Activated effector memory CD4-positive, alpha-beta T cell treated with anti-CD3 and anti-CD28 coated beads, Interleukin-2, amount 50 U/mL, for 16 hours (primary cell): ENCODE measurements around the gene DSCAM.
"Not testable (repeated sequence)": the region's sequence is repeated elsewhere in the genome, so short reads cannot be mapped to it uniquely, and the experiment has no call there.

Source experiments
- DNase-seq: peaks from one replicate; pipeline ENCODE4 v3.0.0-alpha.2; 2020

DSCAM gene

DNA sequence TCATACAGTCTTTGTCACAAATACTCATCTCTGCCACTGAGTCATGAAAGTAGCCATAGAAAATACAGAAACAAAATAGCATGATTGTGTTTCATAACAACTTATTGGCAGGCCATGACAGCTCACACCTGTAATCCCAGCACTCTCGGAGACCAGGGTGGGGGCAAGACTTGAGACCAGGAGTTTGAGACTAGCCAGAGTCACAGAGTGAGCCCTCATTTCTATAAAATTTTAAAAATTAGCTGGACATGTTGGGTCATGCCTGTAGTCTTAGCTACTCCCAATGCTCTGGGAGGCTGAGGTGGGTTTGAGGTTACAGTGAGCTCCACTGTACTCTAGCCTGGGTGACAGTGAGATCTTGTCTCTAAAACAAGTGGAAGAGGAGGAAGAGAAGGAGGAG is 568.6 kb downstream of the DSCAM start:
- no peak for DNase-seq

DNA sequence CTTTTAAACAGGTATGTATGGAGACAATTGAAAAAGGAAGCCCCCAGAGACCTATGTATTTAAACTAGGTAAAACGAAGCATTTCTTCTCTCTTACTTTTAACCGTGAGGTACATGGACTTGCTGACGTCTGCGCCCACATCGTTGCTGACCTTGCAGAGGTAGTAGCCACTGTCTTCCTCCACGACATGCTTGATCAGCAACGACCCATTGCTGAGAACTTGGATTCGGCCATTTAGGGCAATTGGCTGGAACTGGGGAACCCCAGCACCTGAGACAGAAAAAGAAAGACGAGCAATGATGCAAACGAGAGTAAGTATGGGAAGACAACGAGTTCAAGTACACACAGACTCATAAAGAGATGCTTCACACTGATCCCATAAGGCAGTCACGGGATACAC is 571.0 kb downstream of the DSCAM start:
- DNase-seq = no peak

DNA sequence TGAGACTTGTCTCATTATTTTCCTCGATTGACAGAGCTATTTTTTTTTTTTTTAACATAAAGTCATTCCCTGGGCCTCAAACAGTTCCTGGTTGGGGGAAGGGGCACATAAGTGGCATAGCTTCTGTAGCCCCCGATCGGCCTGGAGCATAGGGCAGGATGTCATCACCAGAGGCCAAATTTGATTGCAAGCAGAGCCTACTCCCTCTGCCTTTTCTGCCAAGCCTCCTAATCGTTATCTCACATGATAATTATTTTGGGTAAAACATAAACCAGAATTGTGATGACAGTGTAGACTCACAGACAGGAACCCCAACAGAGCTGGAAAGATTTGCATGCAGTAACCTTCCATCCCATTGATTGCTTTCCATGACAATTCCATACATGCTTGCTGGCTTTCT is 574.9 kb downstream of the DSCAM start:
- DNase-seq = no peak

DNA sequence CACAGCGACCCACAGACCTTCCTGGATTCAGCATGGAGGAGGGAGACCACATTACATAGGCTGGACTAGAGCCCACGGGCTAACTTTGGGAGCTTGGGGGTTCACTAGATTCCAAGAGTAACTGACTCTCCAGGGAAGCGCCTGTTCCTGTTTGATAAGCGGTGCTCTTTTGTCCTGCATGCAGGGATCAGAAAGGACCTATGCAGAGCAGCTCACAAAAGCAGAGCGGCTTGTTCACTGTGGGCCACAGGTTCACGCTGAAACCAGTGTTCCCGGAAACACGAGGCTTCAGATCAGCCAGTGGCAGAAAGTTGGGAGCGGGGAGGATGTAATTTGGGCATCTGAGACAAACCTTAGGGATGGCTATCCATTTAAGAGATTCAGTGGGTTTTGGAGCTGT is 575.8 kb downstream of the DSCAM start:
- no peak for DNase-seq

DNA sequence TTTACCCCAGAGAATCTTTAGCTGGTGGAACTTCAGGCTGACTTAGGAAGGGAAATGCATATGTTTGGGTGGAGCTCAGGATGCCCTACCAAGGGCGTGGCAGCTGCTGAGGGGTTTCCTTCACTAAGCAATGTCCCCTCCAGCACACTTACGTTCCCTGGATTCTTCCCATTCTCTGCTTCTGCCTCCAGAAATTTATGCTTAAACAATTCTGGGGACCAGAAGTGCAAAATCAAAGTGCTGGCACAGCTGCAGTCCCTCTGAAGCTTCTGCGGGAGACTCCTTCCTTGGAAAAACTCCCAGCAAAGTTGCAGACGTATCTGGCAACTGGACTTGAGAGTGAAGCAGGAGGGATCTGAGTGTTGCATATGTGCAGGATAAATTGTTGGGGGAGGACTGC is 576.9 kb downstream of the DSCAM start:
- DNase-seq = no peak

DNA sequence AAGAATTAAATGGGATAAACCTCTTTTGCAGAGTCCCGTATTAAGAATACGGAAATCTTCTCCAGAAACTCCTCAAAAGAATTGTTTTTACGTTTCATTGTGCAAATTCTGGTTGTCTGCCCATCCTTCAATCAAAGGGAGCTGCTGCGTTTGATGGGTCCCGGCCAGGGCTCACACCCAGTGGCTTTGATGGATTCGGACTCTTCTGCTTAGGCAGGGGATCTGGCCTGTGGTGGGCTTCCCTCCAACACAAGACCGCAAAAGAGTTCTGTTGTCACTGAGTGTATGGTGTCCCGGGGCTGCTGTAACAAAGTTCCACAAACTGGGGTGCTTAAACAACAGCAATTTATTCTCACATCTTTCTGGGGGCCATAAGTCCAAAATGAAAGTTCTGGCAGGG is 577.7 kb downstream of the DSCAM start:
- DNase-seq = no peak

DNA sequence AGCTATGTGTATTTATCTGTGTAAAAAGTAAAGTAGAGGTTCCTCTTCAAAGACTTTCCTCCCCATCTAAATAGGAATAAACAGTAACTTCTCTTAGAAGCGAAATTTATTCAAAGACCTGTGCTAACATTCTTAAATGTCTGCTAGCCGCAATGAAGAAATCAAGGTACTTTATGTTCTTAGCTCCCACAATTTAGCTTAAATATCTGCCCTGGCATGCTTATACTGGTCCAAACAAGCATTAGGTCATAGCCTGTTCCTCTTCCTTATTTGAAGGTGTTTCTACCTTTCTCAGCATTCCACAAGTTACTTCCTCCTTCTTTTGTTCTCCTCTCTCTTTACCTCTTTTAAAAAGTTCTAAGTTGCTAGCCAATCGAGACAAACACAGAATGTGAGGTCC is 588.5 kb downstream of the DSCAM start:
- DNase-seq = not testable (repeated sequence)

DNA sequence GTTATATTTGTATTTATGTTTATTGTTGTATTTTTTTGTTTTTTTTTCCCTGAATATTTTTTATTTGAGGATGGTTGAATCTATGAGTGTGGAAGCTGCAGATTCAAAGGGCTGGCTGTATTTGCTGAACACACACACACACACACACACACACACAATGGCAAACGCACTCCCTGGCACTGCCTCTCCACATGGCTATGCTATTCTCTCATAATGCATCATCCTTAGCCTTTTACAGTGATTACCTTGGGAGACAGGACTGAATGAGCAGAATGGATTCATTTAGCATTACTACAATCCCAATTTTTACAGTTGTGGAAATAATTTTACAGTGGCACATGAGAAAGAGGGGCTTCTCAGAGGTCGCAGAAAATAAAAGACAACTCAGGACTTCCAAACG is 589.6 kb downstream of the DSCAM start:
- DNase-seq = no peak

DNA sequence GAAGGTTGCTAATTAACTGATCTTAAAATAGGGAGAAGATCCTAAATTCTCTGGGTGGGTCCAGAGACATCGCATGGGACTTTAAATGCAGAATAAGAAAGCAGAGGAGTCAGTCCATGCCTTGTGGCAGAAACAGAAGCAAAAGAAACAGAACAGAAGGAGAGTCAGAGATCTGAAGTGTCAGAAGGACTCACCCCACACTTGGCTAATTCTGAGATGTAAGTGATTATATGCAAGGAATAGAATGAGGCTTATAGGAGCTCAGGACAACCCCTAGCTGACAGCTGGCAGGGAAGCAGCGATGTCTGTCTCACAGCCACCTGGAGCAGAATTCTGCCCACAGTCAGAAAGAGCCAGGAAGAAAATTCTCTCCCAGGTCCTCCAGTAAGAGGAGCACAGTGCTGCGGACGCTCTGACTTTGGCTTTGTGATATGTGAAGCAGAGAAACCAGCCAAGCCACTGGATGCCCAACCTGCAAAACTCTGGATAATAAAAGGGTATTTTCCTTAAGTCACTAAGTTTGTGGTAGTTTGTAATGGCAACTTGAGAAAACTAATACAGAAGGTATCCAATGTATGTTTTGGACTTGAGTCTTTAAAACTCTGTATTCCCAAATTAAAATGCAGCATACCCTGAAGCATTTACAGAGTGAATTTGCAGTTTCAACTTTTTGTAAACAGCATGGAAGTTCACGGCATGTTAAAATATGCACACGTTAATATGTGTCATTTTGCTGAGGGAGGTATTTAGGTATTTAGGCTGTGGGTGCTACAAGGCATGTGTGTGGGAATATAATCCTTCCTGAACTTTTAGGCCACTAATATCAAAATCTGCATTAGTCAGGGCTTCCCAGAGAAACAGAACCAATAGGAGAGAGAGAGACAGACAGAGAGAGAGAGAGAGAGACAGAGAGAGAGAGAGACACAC is 591.2 kb downstream of the DSCAM start:
- no peak for DNase-seq

DNA sequence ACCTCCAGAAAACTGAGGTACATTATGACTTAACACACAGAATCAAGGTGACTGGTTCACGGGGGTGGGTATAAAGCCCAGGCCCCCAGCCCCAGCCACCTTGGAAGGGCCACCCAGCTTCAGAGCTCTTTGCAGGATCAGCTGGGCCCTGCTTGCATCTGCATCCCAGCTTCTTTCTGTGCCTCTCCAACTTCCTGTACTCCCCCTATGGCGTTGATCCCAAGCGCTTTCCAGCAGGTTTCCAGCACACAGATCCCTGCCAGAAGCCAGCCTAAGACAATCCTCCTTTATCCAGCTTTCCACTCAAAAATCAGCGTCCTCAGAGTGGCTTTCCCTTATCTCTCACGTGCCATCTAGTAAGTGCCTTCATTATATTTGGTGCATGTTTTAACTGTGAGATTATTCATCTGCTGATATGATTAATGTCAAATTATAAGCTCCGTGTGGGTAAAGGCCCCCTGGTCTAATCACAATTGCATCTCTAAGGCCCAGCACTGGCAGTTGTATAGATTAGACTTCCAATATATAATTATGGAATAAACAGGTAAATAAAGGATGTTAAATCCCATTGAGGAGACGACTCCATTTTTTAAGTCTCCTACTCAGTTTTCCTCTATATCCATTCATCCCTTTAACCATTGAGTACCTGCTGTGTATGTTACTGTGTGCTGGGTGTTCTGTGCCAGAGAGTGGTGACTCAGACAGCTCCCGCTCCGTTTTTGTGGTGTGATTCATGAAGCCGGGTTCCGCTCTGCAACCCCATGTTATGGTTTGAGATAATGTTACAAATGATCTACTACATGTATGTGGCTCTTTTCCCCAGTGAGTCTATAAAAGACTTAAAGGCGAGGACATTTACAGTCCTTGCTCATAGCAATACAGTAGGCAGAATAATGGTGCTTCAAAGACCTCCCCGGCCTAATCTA is 592.2 kb downstream of the DSCAM start:
- DNase-seq = no peak

DNA sequence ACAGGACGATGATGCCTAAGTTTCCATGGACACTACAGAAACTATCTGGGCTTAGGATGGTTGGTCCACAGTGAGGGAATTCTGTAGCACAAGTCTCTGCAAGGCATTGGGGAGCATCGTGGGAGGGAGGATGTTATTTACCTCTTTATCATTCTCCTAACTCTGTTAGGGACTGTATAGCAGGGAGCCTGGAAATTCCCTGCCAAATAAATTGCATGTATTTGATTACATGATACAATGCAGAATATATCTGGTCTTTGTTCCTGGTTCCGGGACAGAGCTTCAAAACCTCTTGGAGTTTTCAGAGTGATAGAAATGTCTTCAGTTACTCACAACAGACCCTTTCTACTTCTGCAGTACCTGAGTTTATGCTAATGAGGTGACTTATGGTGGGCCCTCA is 593.8 kb downstream of the DSCAM start:
- no peak for DNase-seq

DNA sequence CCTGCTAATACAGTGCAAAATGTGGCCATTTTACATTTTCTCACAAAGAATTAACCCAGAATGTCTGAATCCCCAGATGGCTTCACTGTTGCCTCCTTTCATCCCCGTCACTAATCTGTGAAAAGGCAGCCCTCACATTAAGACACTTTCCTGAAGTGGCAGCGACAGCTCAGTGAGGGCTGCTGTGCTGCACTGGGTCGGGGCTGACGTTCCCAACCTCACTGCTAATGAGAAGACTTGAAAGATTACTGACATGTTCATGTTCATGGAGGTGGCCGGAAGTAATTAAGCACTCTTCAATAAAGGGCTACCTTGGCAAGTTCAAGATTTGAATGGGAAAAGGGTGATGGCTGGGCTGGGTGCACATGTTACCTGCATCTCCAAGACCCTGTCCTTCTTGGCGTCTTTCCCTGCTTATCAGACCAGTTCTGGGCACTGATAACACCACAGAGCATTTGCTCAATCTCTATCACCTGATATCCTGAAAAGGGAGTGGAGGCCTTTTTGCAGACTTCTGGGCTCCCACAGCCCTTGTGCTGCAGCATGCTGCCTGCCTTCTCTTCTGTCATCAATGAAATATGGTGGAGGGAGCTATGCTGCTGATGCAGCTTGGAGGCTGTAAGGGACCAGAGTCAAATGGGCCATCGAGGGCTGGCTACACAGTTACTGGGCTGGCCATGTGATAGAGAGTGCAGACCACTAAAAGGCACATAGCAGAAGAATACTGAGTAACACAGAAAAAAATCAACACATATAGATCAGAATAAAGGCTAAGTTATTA is 596.3 kb downstream of the DSCAM start:
- DNase-seq = no peak

DNA sequence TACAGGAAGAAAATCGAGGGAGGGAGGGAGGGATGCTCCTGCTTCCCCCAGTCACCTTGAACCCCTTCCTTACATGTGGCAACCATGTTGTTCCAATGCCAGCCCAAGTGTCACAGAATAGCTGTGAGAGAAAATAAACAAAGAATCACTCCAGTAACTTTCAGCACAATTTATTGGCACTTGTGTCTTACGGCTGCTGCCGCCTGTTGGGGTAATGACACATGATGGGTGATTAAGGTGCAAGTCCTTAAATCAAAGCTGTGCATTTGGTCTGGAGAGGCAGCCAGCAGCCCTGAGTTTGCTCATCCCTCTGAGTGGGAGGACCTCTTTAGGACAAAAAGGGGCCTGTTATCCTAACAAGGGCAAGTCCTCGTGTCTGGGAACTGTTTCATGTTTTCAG is 602.0 kb downstream of the DSCAM start:
- no peak for DNase-seq

DNA sequence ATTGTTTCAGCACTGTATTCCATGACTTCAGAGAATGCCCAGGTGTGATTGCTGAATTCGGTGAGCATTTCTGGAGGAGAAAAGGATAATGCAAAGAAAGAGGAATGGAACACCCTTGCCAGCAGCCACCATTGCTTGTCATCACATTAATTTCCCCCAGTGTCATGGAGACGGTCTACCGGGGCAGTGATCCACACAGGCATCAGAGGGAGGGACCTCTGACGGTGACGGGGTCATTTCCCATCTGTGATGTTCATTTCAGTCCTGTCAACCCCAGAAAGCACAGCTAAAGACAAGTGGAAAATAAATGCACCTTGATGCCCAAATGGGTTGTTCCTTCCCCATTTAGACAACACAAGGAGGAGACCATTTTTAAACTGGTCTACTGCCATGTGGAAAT is 603.3 kb downstream of the DSCAM start:
- no peak for DNase-seq

DNA sequence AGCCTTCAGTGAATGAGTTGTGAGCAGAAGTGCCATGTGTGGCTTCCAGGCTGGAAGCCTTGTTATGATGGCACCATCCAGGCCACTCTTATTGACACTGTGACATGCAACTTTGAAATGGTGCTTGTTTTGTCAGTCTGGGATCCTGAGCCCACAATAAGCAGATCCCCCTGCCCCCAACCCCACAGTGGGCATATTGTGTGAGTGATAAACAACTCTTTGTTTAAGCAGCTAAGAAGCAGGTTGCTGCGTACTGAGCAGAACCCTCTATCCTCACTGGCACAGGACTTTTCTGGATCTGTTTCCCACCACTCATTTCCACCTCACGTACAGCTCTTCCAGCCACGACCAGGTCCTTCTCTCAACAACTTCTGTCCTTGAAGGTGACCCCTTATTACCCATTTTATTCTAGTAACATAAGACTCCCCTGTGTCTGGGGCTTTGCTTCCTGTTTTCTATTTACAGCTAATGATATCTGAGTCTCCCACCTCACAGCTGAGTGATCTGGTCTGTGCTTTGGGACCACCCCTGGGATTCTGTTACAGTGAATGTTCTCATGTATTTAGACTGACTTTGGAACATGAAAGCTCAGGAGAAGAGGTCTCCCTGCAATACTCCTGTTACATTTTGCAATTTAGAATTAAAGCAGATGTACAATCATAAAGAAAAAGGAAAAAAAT is 604.2 kb downstream of the DSCAM start:
- DNase-seq = no peak

DNA sequence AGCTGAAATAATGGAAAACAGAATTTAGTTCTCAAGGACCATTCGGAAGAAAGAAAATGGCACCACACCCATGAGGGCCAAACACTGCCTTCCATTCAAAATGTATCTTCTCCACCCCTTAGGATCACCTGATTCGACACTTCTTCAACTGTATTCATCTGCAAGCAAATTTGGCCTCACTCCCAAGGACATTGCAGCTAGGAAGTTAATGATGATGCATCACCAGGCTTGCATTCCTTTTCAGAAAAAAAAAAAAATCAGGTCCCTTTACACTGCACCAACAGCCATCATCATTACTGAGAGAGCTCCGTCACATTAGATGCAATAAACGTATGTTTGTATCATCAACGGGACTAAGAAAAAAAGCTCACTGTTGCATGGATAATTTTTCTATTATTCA is 611.4 kb downstream of the DSCAM start:
- DNase-seq = no peak

DNA sequence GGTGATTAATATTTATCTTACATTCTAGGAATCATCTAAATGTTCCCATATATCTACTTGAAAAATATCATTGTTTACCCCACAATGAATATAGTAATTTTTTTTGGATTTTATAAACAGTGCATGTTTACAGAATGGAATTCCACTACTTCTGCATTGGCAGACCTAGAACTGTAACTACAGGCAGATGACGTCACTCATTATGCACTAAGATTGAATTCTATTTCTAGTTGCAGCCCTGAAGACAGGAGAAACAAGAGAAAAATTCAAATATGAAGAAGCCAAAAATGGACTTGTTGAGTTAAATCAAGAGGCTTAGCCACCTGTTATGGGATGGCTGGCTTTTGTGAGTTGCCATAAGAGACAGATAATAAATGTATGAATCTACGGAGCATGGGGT is 615.0 kb downstream of the DSCAM start:
- no peak for DNase-seq

DNA sequence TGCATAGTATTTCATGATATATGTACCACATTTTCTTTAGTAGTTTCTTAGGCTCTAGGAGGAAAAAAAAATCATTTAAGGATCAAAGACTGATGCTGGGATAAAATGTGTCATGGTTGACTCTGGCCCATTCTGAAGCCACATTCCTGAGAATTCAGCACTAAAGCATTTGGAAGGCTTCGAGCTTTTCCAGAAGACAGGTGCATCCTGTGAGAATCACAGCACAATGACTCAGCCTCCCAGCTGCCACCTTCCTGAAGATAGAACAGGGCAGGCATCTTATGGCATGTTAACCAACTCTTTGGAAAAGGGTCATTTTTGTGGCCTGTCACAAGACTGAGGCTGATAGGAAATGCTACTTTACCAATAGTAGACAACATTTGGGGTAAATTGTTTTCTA is 619.9 kb downstream of the DSCAM start:
- DNase-seq = no peak

DNA sequence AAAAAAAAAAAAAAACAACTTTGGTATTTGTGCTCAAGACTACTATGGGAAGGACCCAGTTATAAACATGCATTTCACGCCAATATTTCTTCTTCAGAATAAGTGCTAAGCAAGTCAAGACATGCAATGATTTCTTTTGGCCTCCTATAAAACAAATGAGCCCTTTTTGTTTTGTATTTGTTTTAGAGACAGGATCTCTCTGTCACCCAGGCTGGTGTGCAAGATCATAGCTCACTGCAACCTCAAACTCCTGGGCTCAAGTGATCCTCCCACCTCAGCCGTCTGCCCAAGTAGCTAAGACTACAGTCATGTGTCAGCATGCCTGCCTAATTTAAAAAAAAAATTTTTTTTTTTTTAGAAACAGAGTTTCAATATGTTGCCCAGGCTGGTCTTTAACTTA is 631.0 kb downstream of the DSCAM start:
- no peak for DNase-seq

DNA sequence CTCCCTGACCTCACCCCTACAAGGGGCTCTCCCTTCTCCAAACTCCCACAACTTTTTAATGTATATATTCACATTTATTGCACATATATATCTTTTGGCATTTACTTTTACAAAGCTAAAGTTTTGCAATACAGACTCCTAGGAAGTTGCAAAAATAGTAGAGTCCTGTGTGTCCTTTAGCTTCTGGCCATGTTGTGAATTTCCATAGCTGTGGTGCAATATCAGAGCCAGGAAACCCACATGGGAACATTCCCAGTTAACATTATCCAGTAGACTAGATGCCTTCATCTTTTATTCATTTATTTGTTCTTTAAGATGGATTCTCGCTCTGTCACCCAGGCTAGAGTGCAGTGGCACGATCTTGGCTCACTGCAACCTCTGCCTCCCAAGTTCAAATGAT is 636.7 kb downstream of the DSCAM start:
- DNase-seq = no peak

DNA sequence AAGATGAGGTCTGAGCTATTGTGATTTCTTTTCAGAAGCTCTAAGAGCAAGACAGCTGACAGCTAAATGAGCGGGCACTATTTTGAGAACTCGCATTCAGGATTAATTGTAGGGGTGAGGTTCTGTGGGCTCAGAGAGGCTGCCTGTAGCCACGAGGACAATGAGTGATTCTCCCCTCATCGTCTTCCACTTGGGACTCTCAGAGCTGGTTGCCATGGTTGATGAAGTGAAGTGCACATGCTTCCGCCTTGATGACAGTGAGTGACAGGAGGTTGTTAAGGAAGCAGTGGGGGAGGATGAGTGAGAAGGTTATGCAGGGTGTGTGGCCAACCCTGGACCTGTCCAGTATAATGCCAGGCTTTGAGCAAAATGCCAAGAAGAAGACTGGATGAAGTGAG is 638.0 kb downstream of the DSCAM start:
- no peak for DNase-seq

DNA sequence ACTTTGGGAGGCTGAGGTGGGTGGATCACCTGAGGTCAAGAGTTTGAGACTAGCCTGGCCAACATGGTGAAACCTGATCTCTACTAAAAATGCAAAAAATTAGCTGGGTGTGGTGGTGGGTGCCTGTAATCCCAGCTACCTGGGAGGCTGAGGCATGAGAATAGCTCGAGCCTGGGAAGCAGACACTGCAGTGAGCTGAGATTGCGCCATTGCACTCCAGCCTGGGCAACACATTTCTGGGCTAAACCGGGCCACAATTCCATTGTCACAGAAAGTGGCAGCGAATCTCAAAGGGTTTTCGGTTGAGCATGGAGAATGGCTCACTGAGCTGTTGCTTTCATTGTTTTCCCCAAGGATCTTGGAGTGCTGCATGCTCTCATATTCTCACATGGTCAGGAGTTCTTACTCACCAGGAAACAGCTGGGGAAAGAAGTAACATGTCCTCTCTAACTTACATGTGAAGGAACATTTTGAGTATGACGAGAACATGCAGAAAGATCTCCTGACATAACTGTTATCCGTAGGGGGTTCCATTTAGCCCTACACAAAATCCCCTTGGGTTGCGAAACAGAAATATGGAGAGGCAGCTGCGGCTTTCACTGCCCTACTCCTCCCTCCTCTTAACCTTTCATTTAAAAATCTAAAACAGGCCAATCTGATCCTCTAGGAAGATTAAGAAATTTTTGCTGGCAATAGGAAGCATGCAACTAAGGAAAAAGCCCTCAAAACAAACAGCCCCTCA is 638.6 kb downstream of the DSCAM start:
- DNase-seq = no peak
